ENCODE results near the gene CAMSAP2. TPM values are rescaled to one million over a fixed set of nuclear protein-coding genes. Genes with fewer than 3 reads are reported as not detected.

CAMSAP2 gene
- total RNA-seq, 1 experiment from 2014 or later = 28.6 TPM

GRCh38 chr1:200867018-200867811 lies 128.5 kb downstream of the CAMSAP2 start:
- Histone ChIP-seq H3K9me3 (ENCODE audit: low read length) (no peaks in the 10 kb centered on the region), H3K36me3 (ENCODE audit: low read depth, low read length) (no peaks in the 10 kb centered on the region), H3K27ac (ENCODE audit: low read length) (no peak overlapping the region), H3K9me2 (replicated peaks; ENCODE audit: low read length) (no peaks in the 10 kb centered on the region), H3F3A (ENCODE audit: low read length, unreplicated experiment) (no peaks in the 10 kb centered on the region), H3K4me3 (ENCODE audit: low read length) (no peak overlapping the region), H4K20me1 (ENCODE audit: low read length) (no peaks in the 10 kb centered on the region), H3K27me3 (ENCODE audit: low read length) (peaks cover 62% of the 10 kb centered on the region), H3K79me2 (ENCODE audit: low read length) (no peaks in the 10 kb centered on the region), H2AFZ (ENCODE audit: low read length) (no peak overlapping the region), H3K4me2 (ENCODE audit: low read length) (no peak overlapping the region), H3K4me1 (ENCODE audit: insufficient read depth, low read length) (no peaks in the 10 kb centered on the region), H3K9ac (ENCODE audit: low read length) (no peak overlapping the region)
- DNase-seq (no peak), ATAC-seq (peak; percentile 21)
- ChIA-PET CTCF (interaction anchor here (0.6 to 0.7 kb wide), 3 partner anchors 27 to 140 kb away, joined by 3 to 5 read pairs (median 5); no protein-coding TSS in a partner anchor), POLR2A (ENCODE audit: unreplicated experiment) (interaction anchor here (0.6 to 0.7 kb wide), 4 partner anchors 14 to 109 kb away, joined by 3 to 12 read pairs (median 4); no protein-coding TSS in a partner anchor)
- TF ChIP-seq EZH2 (IDR thresholded peaks at IDR 0.05; ENCODE audit: low read length, unreplicated experiment) (no peak), EZH2phosphoT487 (IDR thresholded peaks at IDR 0.05; ENCODE audit: borderline replicate concordance, low read length) (no peak), CTCF (conservative IDR thresholded peaks at IDR 0.05; ENCODE audit: low read depth, low read length) (no peak)
- no TSS peak for BruUV-seq (replicated peaks)
- intact Hi-C loops (cut with micrococcal nuclease) = loop anchor here (10.0 kb wide), 1 partner anchor 178 kb away; no protein-coding TSS in a partner anchor

- TF ChIP-seq CTCF (conservative IDR thresholded peaks at IDR 0.05; ENCODE audit: low read depth, low read length) (no peak), EZH2phosphoT487 (IDR thresholded peaks at IDR 0.05; ENCODE audit: borderline replicate concordance, low read length) (no peak), EZH2 (IDR thresholded peaks at IDR 0.05; ENCODE audit: low read length, unreplicated experiment) (no peak)
- H3K9ac ChIP-seq (ENCODE audit: low read length) = no peak overlapping the region
- H2AFZ ChIP-seq (ENCODE audit: low read length) = no peak overlapping the region
- no TSS peak for BruUV-seq (replicated peaks)
- ChIA-PET POLR2A (ENCODE audit: unreplicated experiment) (no interaction called here), CTCF (interaction anchor here (0.5 kb wide), 1 partner anchor 292 kb away, joined by 3 read pairs; no protein-coding TSS in a partner anchor)
- H3K27me3 ChIP-seq (ENCODE audit: low read length) = peaks cover 49% of the 10 kb centered on the region
- no peaks in the 10 kb centered on the region for H3K79me2 ChIP-seq (ENCODE audit: low read length)
- no peaks in the 10 kb centered on the region for H3K4me1 ChIP-seq (ENCODE audit: insufficient read depth, low read length)
- H3F3A ChIP-seq (ENCODE audit: low read length, unreplicated experiment) = no peaks in the 10 kb centered on the region
- no peak overlapping the region for H3K27ac ChIP-seq (ENCODE audit: low read length)
- no peak for DNase-seq
- intact Hi-C loops (cut with micrococcal nuclease) = loop anchor here (10.0 kb wide), 1 partner anchor 175 kb away; no protein-coding TSS in a partner anchor
- H4K20me1 ChIP-seq (ENCODE audit: low read length) = no peaks in the 10 kb centered on the region
- H3K36me3 ChIP-seq (ENCODE audit: low read depth, low read length) = no peaks in the 10 kb centered on the region
- H3K9me3 ChIP-seq (ENCODE audit: low read length) = no peaks in the 10 kb centered on the region
- ATAC-seq = 0 out of 2 replicates have a peak, but pooled peaks have one; percentile 5
- H3K9me2 ChIP-seq (replicated peaks; ENCODE audit: low read length) = no peaks in the 10 kb centered on the region
- no peak overlapping the region for H3K4me2 ChIP-seq (ENCODE audit: low read length)
- H3K4me3 ChIP-seq (ENCODE audit: low read length) = no peak overlapping the region
These were observed 130.7 kb downstream of the CAMSAP2 start for GRCh38 chr1:200869376-200869752.
